ENCODE data around the gene SLC5A9.
"Not testable (repeated sequence)": the region's sequence is repeated elsewhere in the genome, so short reads cannot be mapped to it uniquely, and the experiment has no call there.

DNA sequence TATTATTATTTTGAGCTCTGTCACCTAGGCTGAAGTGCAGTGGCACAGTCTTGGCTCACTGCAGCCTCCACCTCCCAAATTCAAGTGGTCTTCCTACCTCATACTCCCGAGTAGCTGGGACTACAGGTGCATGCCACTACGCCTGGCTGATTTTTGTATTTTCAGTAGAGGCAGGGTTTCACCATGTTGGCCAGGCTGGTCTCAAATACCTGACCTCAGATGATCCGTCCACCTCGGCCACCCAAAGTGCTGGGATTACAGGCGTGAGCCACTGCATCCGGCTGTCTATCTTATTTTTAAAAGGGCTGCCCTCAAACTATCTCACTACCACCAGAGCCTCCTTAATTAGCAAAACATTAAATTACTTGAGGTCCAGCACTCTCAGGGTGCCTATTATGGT, 71.6 kb downstream of the SLC5A9 start:
- not testable (repeated sequence) for TF ChIP-seq CTCF (conservative IDR thresholded peaks at IDR 0.05); ZFX (IDR thresholded peaks at IDR 0.05)
